ENCODE data around the gene TNFAIP8. TPM values are rescaled to one million over a fixed set of nuclear protein-coding genes. Genes with fewer than 3 reads are reported as not detected.

The TNFAIP8 gene
- total and polyA plus RNA-seq, 2 experiments from 2014 or later = 21.9 to 24.9 TPM

GRCh38 chr5:119343052-119343451 lies 12.8 kb upstream of the TNFAIP8 start:
- DNase-seq (ENCODE audit: low read depth in 1 of 2, low spot score in 1 of 2) = no peak
- H3K9me3 ChIP-seq (ENCODE audit: low read depth) = no peaks in the 10 kb centered on the region
- no peak for TF ChIP-seq CTCF (IDR thresholded peaks at IDR 0.05; ENCODE audit: low read depth, low read length)
- H3K36me3 ChIP-seq = no peaks in the 10 kb centered on the region
- H3K27me3 ChIP-seq = no peaks in the 10 kb centered on the region
- no peak overlapping the region for H3K27ac ChIP-seq
- H3K4me3 ChIP-seq = no peak overlapping the region
- peaks cover 36% of the 10 kb centered on the region for H3K4me1 ChIP-seq (ENCODE audit: low read depth)

GRCh38 chr5:119343766-119344165 lies 12.1 kb upstream of the TNFAIP8 start:
- no peaks in the 10 kb centered on the region for H3K27me3 ChIP-seq
- peak in 1 of 2 donors; percentile 23 for DNase-seq (ENCODE audit: low read depth in 1 of 2, low spot score in 1 of 2)
- no peak overlapping the region for H3K27ac ChIP-seq
- TF ChIP-seq CTCF (IDR thresholded peaks at IDR 0.05; ENCODE audit: low read depth, low read length) = no peak
- H3K4me3 ChIP-seq = no peak overlapping the region
- no peaks in the 10 kb centered on the region for H3K36me3 ChIP-seq
- peaks cover 32% of the 10 kb centered on the region for H3K4me1 ChIP-seq (ENCODE audit: low read depth)
- H3K9me3 ChIP-seq (ENCODE audit: low read depth) = no peaks in the 10 kb centered on the region

- peaks cover 32% of the 10 kb centered on the region for H3K4me1 ChIP-seq (ENCODE audit: low read depth)
Measured at GRCh38 chr5:119344231-119344630, 11.6 kb upstream of the TNFAIP8 start.

GRCh38 chr5:119345861-119346260 lies 10.0 kb upstream of the TNFAIP8 start:
- no peak for DNase-seq (ENCODE audit: low read depth in 1 of 2, low spot score in 1 of 2)
- Histone ChIP-seq H3K27ac (no peak overlapping the region), H3K9me3 (ENCODE audit: low read depth) (no peaks in the 10 kb centered on the region), H3K36me3 (no peaks in the 10 kb centered on the region), H3K4me1 (ENCODE audit: low read depth) (peaks cover 18% of the 10 kb centered on the region), H3K27me3 (no peaks in the 10 kb centered on the region), H3K4me3 (no peak overlapping the region)
- no peak for TF ChIP-seq CTCF (IDR thresholded peaks at IDR 0.05; ENCODE audit: low read depth, low read length)

More at GRCh38 chr5:119344231-119344630, 11.6 kb upstream of the TNFAIP8 start:
- Histone ChIP-seq H3K27me3 (no peaks in the 10 kb centered on the region), H3K9me3 (ENCODE audit: low read depth) (no peaks in the 10 kb centered on the region), H3K36me3 (no peaks in the 10 kb centered on the region), H3K27ac (no peak overlapping the region), H3K4me3 (no peak overlapping the region)
- no peak for TF ChIP-seq CTCF (IDR thresholded peaks at IDR 0.05; ENCODE audit: low read depth, low read length)
- no peak for DNase-seq (ENCODE audit: low read depth in 1 of 2, low spot score in 1 of 2)

- Histone ChIP-seq H3K27ac (no peak overlapping the region), H3K9me3 (ENCODE audit: low read depth) (no peaks in the 10 kb centered on the region), H3K4me1 (ENCODE audit: low read depth) (peaks cover 14% of the 10 kb centered on the region), H3K27me3 (no peaks in the 10 kb centered on the region), H3K4me3 (no peak overlapping the region), H3K36me3 (no peaks in the 10 kb centered on the region)
- no peak for DNase-seq (ENCODE audit: low read depth in 1 of 2, low spot score in 1 of 2)
- TF ChIP-seq CTCF (IDR thresholded peaks at IDR 0.05; ENCODE audit: low read depth, low read length) = no peak
Measured at GRCh38 chr5:119346394-119346793, 9.4 kb upstream of the TNFAIP8 start.

- H3K36me3 ChIP-seq = no peaks in the 10 kb centered on the region
- no peak for DNase-seq (ENCODE audit: low read depth in 1 of 2, low spot score in 1 of 2)
- H3K4me3 ChIP-seq = no peak overlapping the region
- H3K27me3 ChIP-seq = no peaks in the 10 kb centered on the region
- peaks cover 3% of the 10 kb centered on the region for H3K4me1 ChIP-seq (ENCODE audit: low read depth)
- no peaks in the 10 kb centered on the region for H3K9me3 ChIP-seq (ENCODE audit: low read depth)
- TF ChIP-seq CTCF (IDR thresholded peaks at IDR 0.05; ENCODE audit: low read depth, low read length) = no peak
- H3K27ac ChIP-seq = no peak overlapping the region
Measured at GRCh38 chr5:119347574-119347973, 8.2 kb upstream of the TNFAIP8 start.
